Measurements from ENCODE around the gene APBB1IP. TPM values are rescaled to one million over a fixed set of nuclear protein-coding genes. Genes with fewer than 3 reads are reported as not detected.
A peak's percentile ranks its signal among the peaks of the same experiment; 100 is the strongest.
"Not testable (repeated sequence)": the region's sequence is repeated elsewhere in the genome, so short reads cannot be mapped to it uniquely, and the experiment has no call there.

APBB1IP gene
- total RNA-seq, 2 experiments from 2014 or later: 44.5 to 45.6 TPM

DNA sequence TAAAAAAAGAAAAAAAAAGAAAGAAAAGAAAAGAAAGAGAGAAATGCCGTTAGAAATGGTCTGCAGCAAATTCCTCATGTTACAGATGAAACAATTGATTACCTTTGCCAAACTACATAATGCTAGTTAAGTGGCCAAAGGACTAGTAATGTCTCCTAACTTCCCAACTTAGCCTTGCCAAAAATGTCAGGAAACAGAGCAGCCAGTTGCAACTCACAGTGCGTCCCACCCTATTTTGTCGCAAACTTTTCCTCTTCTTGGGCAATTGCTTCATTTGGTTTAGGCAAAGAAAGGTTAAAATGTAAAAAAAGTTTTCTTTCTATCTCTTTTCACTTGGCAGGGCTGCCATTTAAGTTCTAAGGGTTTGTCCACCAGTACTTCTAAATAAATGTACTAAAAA lies 53.1 kb downstream of the APBB1IP start:
- intact Hi-C loops (cut with DNase I, micrococcal nuclease): no loop called here
- ChIA-PET CTCF (no interaction called here), POLR2A (interaction anchor here (0.7 kb wide), 1 partner anchor 29 kb away, joined by 3 read pairs; no protein-coding TSS in a partner anchor)
- DNase-seq (no peak), ATAC-seq (ENCODE audit: poor library complexity) (no peak)
- H3K27me3 ChIP-seq (ENCODE audit: control insufficient read depth in 1 of 2, insufficient read depth in 2 of 2, low read length in 2 of 2): no peaks in the 10 kb centered on the region
- H3K27ac Mint-ChIP-seq: no peak overlapping the region
- H3K36me3 Mint-ChIP-seq (ENCODE audit: low read depth): peaks cover 63% of the 10 kb centered on the region
- H3K9me3 Mint-ChIP-seq: no peaks in the 10 kb centered on the region
- no peaks in the 10 kb centered on the region for H3K27me3 Mint-ChIP-seq
- H3K4me1 ChIP-seq (ENCODE audit: insufficient read depth, low read length): peaks cover 30% of the 10 kb centered on the region
- H3K4me3 Mint-ChIP-seq: no peak overlapping the region
- H3K9me3 ChIP-seq (ENCODE audit: control insufficient read depth in 1 of 2, insufficient read depth in 1 of 2, low read length in 2 of 2): no peaks in the 10 kb centered on the region
- no peak overlapping the region for H3K4me3 ChIP-seq (ENCODE audit: low read length)
- peaks cover 48% of the 10 kb centered on the region for H3K4me1 Mint-ChIP-seq (ENCODE audit: low read depth)
- peaks cover 51% of the 10 kb centered on the region for H3K36me3 ChIP-seq (ENCODE audit: insufficient read depth, low read length)
- TF ChIP-seq CTCF (IDR thresholded peaks at IDR 0.05): no peak
- H3K27ac ChIP-seq (ENCODE audit: low read depth in 1 of 2, low read length in 2 of 2): no peak overlapping the region

- Mint-ChIP-seq H3K27me3 (no peaks in the 10 kb centered on the region), H3K4me3 (no peak overlapping the region), H3K9me3 (no peaks in the 10 kb centered on the region), H3K36me3 (ENCODE audit: low read depth) (peaks cover 67% of the 10 kb centered on the region), H3K27ac (peak overlapping the region; percentile 13), H3K4me1 (ENCODE audit: low read depth) (peaks cover 43% of the 10 kb centered on the region)
- DNase-seq (no peak), ATAC-seq (ENCODE audit: poor library complexity) (no peak)
- Histone ChIP-seq H3K36me3 (ENCODE audit: insufficient read depth, low read length) (peaks cover 56% of the 10 kb centered on the region), H3K4me3 (ENCODE audit: low read length) (no peak overlapping the region), H3K4me1 (ENCODE audit: insufficient read depth, low read length) (peaks cover 23% of the 10 kb centered on the region), H3K9me3 (ENCODE audit: control insufficient read depth in 1 of 2, insufficient read depth in 1 of 2, low read length in 2 of 2) (no peaks in the 10 kb centered on the region), H3K27ac (ENCODE audit: low read depth in 1 of 2, low read length in 2 of 2) (no peak overlapping the region), H3K27me3 (ENCODE audit: control insufficient read depth in 1 of 2, insufficient read depth in 2 of 2, low read length in 2 of 2) (no peaks in the 10 kb centered on the region)
- CTCF ChIA-PET: interaction anchor here (0.9 kb wide), 1 partner anchor 24 kb away, joined by 3 read pairs; no protein-coding TSS in a partner anchor
- intact Hi-C loops (cut with DNase I, micrococcal nuclease): no loop called here
- POLR2A ChIA-PET: interaction anchor here (0.7 kb wide), 1 partner anchor 34 kb away, joined by 4 read pairs; no protein-coding TSS in a partner anchor
- no peak for TF ChIP-seq CTCF (IDR thresholded peaks at IDR 0.05)
Measured at GRCh38 chr10:26491934-26492333, 53.8 kb downstream of the APBB1IP start.

- H3K27me3 ChIP-seq (ENCODE audit: control insufficient read depth in 1 of 2, insufficient read depth in 2 of 2, low read length in 2 of 2); H3K27ac ChIP-seq (ENCODE audit: low read depth in 1 of 2, low read length in 2 of 2); H3K9me3 Mint-ChIP-seq; DNase-seq; ATAC-seq (ENCODE audit: poor library complexity); intact Hi-C loops (cut with DNase I, micrococcal nuclease); H3K4me3 ChIP-seq (ENCODE audit: low read length); H3K9me3 ChIP-seq (ENCODE audit: control insufficient read depth in 1 of 2, insufficient read depth in 1 of 2, low read length in 2 of 2); H3K27me3 Mint-ChIP-seq; H3K4me3 Mint-ChIP-seq: not testable (repeated sequence)
- ChIA-PET CTCF (interaction anchor here (0.9 kb wide), 1 partner anchor 25 kb away, joined by 3 read pairs; no protein-coding TSS in a partner anchor), POLR2A (interaction anchor here (0.7 kb wide), 1 partner anchor 34 kb away, joined by 4 read pairs; no protein-coding TSS in a partner anchor)
- H3K27ac Mint-ChIP-seq: peak overlapping the region; percentile 13
- Histone ChIP-seq H3K4me1 (ENCODE audit: insufficient read depth, low read length) (peaks cover 16% of the 10 kb centered on the region), H3K36me3 (ENCODE audit: insufficient read depth, low read length) (peaks cover 58% of the 10 kb centered on the region)
- H3K4me1 Mint-ChIP-seq (ENCODE audit: low read depth): peaks cover 35% of the 10 kb centered on the region
- H3K36me3 Mint-ChIP-seq (ENCODE audit: low read depth): peaks cover 66% of the 10 kb centered on the region
Measured at GRCh38 chr10:26492725-26493124, 54.6 kb downstream of the APBB1IP start.

GRCh38 chr10:26494018-26494417 lies 55.9 kb downstream of the APBB1IP start:
- peaks cover 72% of the 10 kb centered on the region for H3K36me3 Mint-ChIP-seq (ENCODE audit: low read depth)
- no peaks in the 10 kb centered on the region for H3K9me3 Mint-ChIP-seq
- ATAC-seq (ENCODE audit: poor library complexity) (no peak), DNase-seq (no peak)
- Histone ChIP-seq H3K4me3 (ENCODE audit: low read length) (no peak overlapping the region), H3K36me3 (ENCODE audit: insufficient read depth, low read length) (peaks cover 59% of the 10 kb centered on the region), H3K9me3 (ENCODE audit: control insufficient read depth in 1 of 2, insufficient read depth in 1 of 2, low read length in 2 of 2) (no peaks in the 10 kb centered on the region), H3K4me1 (ENCODE audit: insufficient read depth, low read length) (peaks cover 4% of the 10 kb centered on the region), H3K27ac (ENCODE audit: low read depth in 1 of 2, low read length in 2 of 2) (no peak overlapping the region), H3K27me3 (ENCODE audit: control insufficient read depth in 1 of 2, insufficient read depth in 2 of 2, low read length in 2 of 2) (no peaks in the 10 kb centered on the region)
- no peak overlapping the region for H3K27ac Mint-ChIP-seq
- no peaks in the 10 kb centered on the region for H3K27me3 Mint-ChIP-seq
- peaks cover 23% of the 10 kb centered on the region for H3K4me1 Mint-ChIP-seq (ENCODE audit: low read depth)
- no peak overlapping the region for H3K4me3 Mint-ChIP-seq
- ChIA-PET CTCF (no interaction called here), POLR2A (no interaction called here)
- no peak for TF ChIP-seq CTCF (IDR thresholded peaks at IDR 0.05)
- intact Hi-C loops (cut with DNase I, micrococcal nuclease): no loop called here

Data from CD4-positive, alpha-beta T cell (primary cell).